GM23338 (cell line): ENCODE results near the gene TTC28. TPM values are rescaled to one million over a fixed set of nuclear protein-coding genes. Genes with fewer than 3 reads are reported as not detected.

Experiments used
- ATAC-seq: fragments of 200-7000 bp; cut with Tn5 transposase; 3 replicates; pipeline ENCODE4 v1.9.1; 2020
- DNase-seq: peaks from one replicate; pipeline ENCODE4 v3.0.0-alpha.2; 2015; ENCODE audit warnings: low spot score
- H2AFZ ChIP-seq: fragments of 200-600 bp; sonication (generic); 2 replicates; pipeline ENCODE4 v1.8.0; 2016; ENCODE audit warnings: antibody characterized with exemption, mild to moderate bottlenecking, moderate library complexity
- H3F3A ChIP-seq: fragments of 200-600 bp; sonication (generic); replicated peaks from 2 replicates; pipeline ENCODE4 v1.8.0; 2017; ENCODE audit warnings: antibody characterized with exemption, mixed run types, low read depth
- H3K27ac ChIP-seq: fragments of 200-600 bp; sonication (generic); 2 replicates; pipeline ENCODE4 v1.6.1; 2016; ENCODE audit warnings: low read depth
- H3K27me3 ChIP-seq: fragments of 200-600 bp; sonication (generic); 2 replicates; pipeline ENCODE4 v1.8.0; 2016; ENCODE audit warnings: mild to moderate bottlenecking, mixed run types, moderate library complexity; ENCODE audit not compliant: insufficient read depth
- H3K36me3 ChIP-seq: fragments of 200-600 bp; sonication (generic); 2 replicates; pipeline ENCODE4 v1.8.0; 2016; ENCODE audit warnings: mild to moderate bottlenecking; ENCODE audit not compliant: insufficient read depth
- H3K4me1 ChIP-seq: fragments of 200-600 bp; sonication (generic); 2 replicates; pipeline ENCODE4 v1.8.0; 2016; ENCODE audit warnings: mild to moderate bottlenecking, moderate library complexity; ENCODE audit not compliant: insufficient read depth
- H3K4me2 ChIP-seq: fragments of 200-600 bp; sonication (generic); 2 replicates; pipeline ENCODE4 v1.7.1; 2017; ENCODE audit warnings: mixed run types
- H3K4me3 ChIP-seq: fragments of 200-600 bp; sonication (generic); 2 replicates; pipeline ENCODE4 v1.6.1; 2016; ENCODE audit warnings: mixed run types
- H3K79me2 ChIP-seq: fragments of 200-600 bp; sonication (generic); replicated peaks from 2 replicates; pipeline ENCODE4 v1.8.0; 2017; ENCODE audit warnings: mild to moderate bottlenecking; ENCODE audit not compliant: insufficient read depth
- H3K9me2 ChIP-seq: fragments of 200-600 bp; sonication (generic); 2 replicates; pipeline ENCODE4 v1.8.0; 2017; ENCODE audit not compliant: insufficient read depth
- H4K20me1 ChIP-seq: fragments of 200-600 bp; sonication (generic); replicated peaks from 2 replicates; pipeline ENCODE4 v1.8.0; 2017; ENCODE audit warnings: mild to moderate bottlenecking; ENCODE audit not compliant: insufficient read depth
- H3K27ac Mint-ChIP-seq: 2 replicates; pipeline ENCODE4 v1.8.0; 2020; ENCODE audit warnings: inconsistent platforms, mild to moderate bottlenecking, moderate library complexity, mixed read lengths
- H3K27me3 Mint-ChIP-seq: 3 replicates; pipeline ENCODE4 v1.8.0; 2022; ENCODE audit warnings: low read depth, mild to moderate bottlenecking, moderate library complexity, mixed read lengths, inconsistent platforms; ENCODE audit not compliant: insufficient read depth, poor library complexity
- H3K36me3 Mint-ChIP-seq: 3 replicates; pipeline ENCODE4 v1.8.0; 2021; ENCODE audit warnings: low read depth, mild to moderate bottlenecking, inconsistent platforms, moderate library complexity, mixed read lengths
- H3K4me1 Mint-ChIP-seq: 3 replicates; pipeline ENCODE4 v1.8.0; 2020; ENCODE audit warnings: mild to moderate bottlenecking, inconsistent platforms, mixed read lengths
- H3K4me3 Mint-ChIP-seq: 3 replicates; pipeline ENCODE4 v1.8.0; 2021; ENCODE audit warnings: moderate library complexity, mild to moderate bottlenecking, inconsistent platforms, mixed read lengths
- H3K9me3 Mint-ChIP-seq: 3 replicates; pipeline ENCODE4 v1.8.0; 2020; ENCODE audit warnings: moderate library complexity, mild to moderate bottlenecking, inconsistent platforms, mixed read lengths
- CREB1 ChIP-seq: fragments of 250-450 bp; sonication (Bioruptor Pico); IDR thresholded peaks from 2 replicates; pipeline ENCODE4 v1.5.0; 2020; ENCODE audit warnings: low read depth, mild to moderate bottlenecking, moderate library complexity
- ETS1 ChIP-seq: IDR thresholded peaks from 2 replicates; pipeline ENCODE4 v1.6.1; 2016; ENCODE audit warnings: antibody characterized with exemption
- EZH2 ChIP-seq: fragments of 200-600 bp; sonication (generic); IDR thresholded peaks from one replicate; pipeline ENCODE4 v1.8.0; 2017; ENCODE audit warnings: antibody characterized with exemption, mild to moderate bottlenecking, low read depth; ENCODE audit not compliant: unreplicated experiment
- EZH2phosphoT487 ChIP-seq: fragments of 200-600 bp; sonication (generic); IDR thresholded peaks from one replicate; pipeline ENCODE4 v1.8.1; 2018; ENCODE audit warnings: antibody characterized with exemption; ENCODE audit not compliant: unreplicated experiment
- JUNB ChIP-seq: IDR thresholded peaks from one replicate; pipeline ENCODE4 v1.6.1; 2016; ENCODE audit warnings: antibody characterized with exemption; ENCODE audit not compliant: unreplicated experiment
- NANOG ChIP-seq: IDR thresholded peaks from 2 replicates; pipeline ENCODE4 v1.6.1; 2016; ENCODE audit warnings: antibody characterized with exemption, borderline replicate concordance
- POLR2AphosphoS5 ChIP-seq: IDR thresholded peaks from 2 replicates; pipeline ENCODE4 v1.6.1; 2016; ENCODE audit warnings: antibody characterized with exemption, low read depth
- REST ChIP-seq: IDR thresholded peaks from one replicate; pipeline ENCODE4 v1.6.1; 2018; ENCODE audit warnings: antibody characterized with exemption; ENCODE audit not compliant: unreplicated experiment
- STAT1 ChIP-seq: IDR thresholded peaks from one replicate; pipeline ENCODE4 v1.6.1; 2016; ENCODE audit warnings: antibody characterized with exemption; ENCODE audit not compliant: unreplicated experiment
- ZNF114 ChIP-seq: fragments of 250-450 bp; sonication (Bioruptor Pico); IDR thresholded peaks from 2 replicates; pipeline ENCODE4 v1.5.0; 2020; ENCODE audit warnings: mild to moderate bottlenecking, moderate library complexity
- ZNF331 ChIP-seq: fragments of 250-450 bp; sonication (Bioruptor Pico); IDR thresholded peaks from 2 replicates; pipeline ENCODE4 v1.5.0; 2020; ENCODE audit warnings: low read depth, mild to moderate bottlenecking, moderate library complexity
- ZNF462 ChIP-seq: fragments of 250-450 bp; sonication (Bioruptor Pico); IDR thresholded peaks from 2 replicates; pipeline ENCODE4 v1.5.0; 2020; ENCODE audit warnings: mild to moderate bottlenecking, moderate library complexity
- polyA plus RNA-seq: library from polyadenylated mRNA; unstranded; fragments of >200 nt; fragmentation: Nextera tagmentation; extraction: Ambion mirVana; gene quantifications from 2 replicates; pipeline ENCODE4 v1.2.1, GENCODE V29; 2016
- total RNA-seq: library from RNA; depleted of rRNA; stranded (reverse); fragments of >200 nt; shearing (Covaris generic); gene quantifications from 2 replicates; pipeline ENCODE4 v1.2.3, GENCODE V29; 2014
- TF ChIP-seq, protein P1 (sequence below), 2 experiments: fragments of 200-600 bp in 1 of 2; sonication (generic) in 1 of 2; conservative IDR thresholded peaks; 2 replicates each; pipeline versions ENCODE4 v1.5.1 to v1.6.1; 2016 to 2017; ENCODE audit warnings: antibody characterized with exemption in 2 of 2, low read depth in 2 of 2, mild to moderate bottlenecking in 2 of 2, moderate library complexity in 1 of 2

The TTC28 gene
- total and polyA plus RNA-seq, 2 experiments from 2014 or later = 4.5 to 16.1 TPM

GRCh38 chr22:28344918-28345703 lies 334.5 kb downstream of the TTC28 start:
- H3K4me3 Mint-ChIP-seq = no peak overlapping the region
- Histone ChIP-seq H3K27ac (no peak overlapping the region), H3K4me3 (no peak overlapping the region), H3K4me2 (no peak overlapping the region), H4K20me1 (no peaks in the 10 kb centered on the region), H3K79me2 (no peaks in the 10 kb centered on the region), H3K27me3 (no peaks in the 10 kb centered on the region), H2AFZ (no peak overlapping the region), H3F3A (no peaks in the 10 kb centered on the region), H3K9me2 (no peaks in the 10 kb centered on the region), H3K36me3 (no peaks in the 10 kb centered on the region), H3K4me1 (no peaks in the 10 kb centered on the region)
- peaks cover 4% of the 10 kb centered on the region for H3K36me3 Mint-ChIP-seq
- no peaks in the 10 kb centered on the region for H3K27me3 Mint-ChIP-seq
- no peak for TF ChIP-seq ZNF331 (CRISPR knock-in tag)
- TF ChIP-seq ETS1 = no peak
- no peak for TF ChIP-seq POLR2AphosphoS5
- no peak for TF ChIP-seq JUNB
- TF ChIP-seq NANOG = no peak
- no peak for TF ChIP-seq EZH2phosphoT487
- no peak for TF ChIP-seq EZH2
- TF ChIP-seq CREB1 (CRISPR knock-in tag) = no peak
- no peak for TF ChIP-seq STAT1
- TF ChIP-seq ZNF462 (CRISPR knock-in tag) = no peak
- TF ChIP-seq REST = no peak
- TF ChIP-seq, protein P1, sequence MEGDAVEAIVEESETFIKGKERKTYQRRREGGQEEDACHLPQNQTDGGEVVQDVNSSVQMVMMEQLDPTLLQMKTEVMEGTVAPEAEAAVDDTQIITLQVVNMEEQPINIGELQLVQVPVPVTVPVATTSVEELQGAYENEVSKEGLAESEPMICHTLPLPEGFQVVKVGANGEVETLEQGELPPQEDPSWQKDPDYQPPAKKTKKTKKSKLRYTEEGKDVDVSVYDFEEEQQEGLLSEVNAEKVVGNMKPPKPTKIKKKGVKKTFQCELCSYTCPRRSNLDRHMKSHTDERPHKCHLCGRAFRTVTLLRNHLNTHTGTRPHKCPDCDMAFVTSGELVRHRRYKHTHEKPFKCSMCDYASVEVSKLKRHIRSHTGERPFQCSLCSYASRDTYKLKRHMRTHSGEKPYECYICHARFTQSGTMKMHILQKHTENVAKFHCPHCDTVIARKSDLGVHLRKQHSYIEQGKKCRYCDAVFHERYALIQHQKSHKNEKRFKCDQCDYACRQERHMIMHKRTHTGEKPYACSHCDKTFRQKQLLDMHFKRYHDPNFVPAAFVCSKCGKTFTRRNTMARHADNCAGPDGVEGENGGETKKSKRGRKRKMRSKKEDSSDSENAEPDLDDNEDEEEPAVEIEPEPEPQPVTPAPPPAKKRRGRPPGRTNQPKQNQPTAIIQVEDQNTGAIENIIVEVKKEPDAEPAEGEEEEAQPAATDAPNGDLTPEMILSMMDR (conservative IDR thresholded peaks at IDR 0.05; ENCODE audit: low read depth in 2 of 2) = no peak
- no peak for TF ChIP-seq ZNF114 (CRISPR knock-in tag)
- peaks cover 4% of the 10 kb centered on the region for H3K9me3 Mint-ChIP-seq
- peak; percentile 29 for DNase-seq
- peaks cover 9% of the 10 kb centered on the region; the same call in 2 of the 3 replicates for H3K4me1 Mint-ChIP-seq
- 0 out of 2 replicates have a peak overlapping the region, but pooled peaks have one; percentile 64 for H3K27ac Mint-ChIP-seq
- peak; percentile 79 for ATAC-seq
